CD4-positive, alpha-beta T cell (primary cell): ENCODE measurements around the gene PTDSS2. TPM values are rescaled to one million over a fixed set of nuclear protein-coding genes. Genes with fewer than 3 reads are reported as not detected.
"Not testable (repeated sequence)": the region's sequence is repeated elsewhere in the genome, so short reads cannot be mapped to it uniquely, and the experiment has no call there.

Experiments
- ATAC-seq: fragments of 200-7000 bp; cut with Tn5 transposase; one replicate; pipeline ENCODE4 v1.10.0; 2022; ENCODE audit warnings: mild to moderate bottlenecking; ENCODE audit not compliant: poor library complexity
- CTCF ChIA-PET: fragments of 350-600 bp; sonication (Branson Sonifier 250); formaldehyde crosslinking; loops from one replicate; lab custom pipeline; 2021; ENCODE audit warnings: antibody characterized with exemption, inconsistent platforms; lab: Charles Lee
- POLR2A ChIA-PET: fragments of 350-600 bp; sonication (Branson Sonifier 250); formaldehyde crosslinking; loops from one replicate; lab custom pipeline; 2021; ENCODE audit warnings: antibody characterized with exemption, inconsistent platforms; lab: Charles Lee
- DNase-seq, 14 experiments: peaks; one replicate each; pipeline ENCODE4 v3.0.0-alpha.2; 2013 to 2020; ENCODE audit warnings: mixed read lengths in 2 of 14
- H3K27ac ChIP-seq, 2 donors: one replicate each; pipeline versions ENCODE4 v1.5.1 to v1.7.0; 2013; ENCODE audit warnings: low read length in 2 of 2, low read depth in 1 of 2, mild to moderate bottlenecking in 1 of 2
- H3K27me3 ChIP-seq, 2 experiments: 1 replicate in 1 of 2; 2 replicates in 1 of 2; pipeline versions ENCODE4 v1.6.1 to v1.7.0; 2013; ENCODE audit warnings: low read length in 2 of 2, control low read depth in 1 of 2, mild to moderate bottlenecking in 1 of 2, moderate library complexity in 1 of 2; ENCODE audit not compliant: insufficient read depth in 2 of 2, control insufficient read depth in 1 of 2
- H3K36me3 ChIP-seq: one replicate; pipeline ENCODE4 v1.6.1; 2013; ENCODE audit warnings: low read length, control low read depth; ENCODE audit not compliant: insufficient read depth
- H3K4me1 ChIP-seq: one replicate; pipeline ENCODE4 v1.6.1; 2013; ENCODE audit warnings: low read length, control low read depth; ENCODE audit not compliant: insufficient read depth
- H3K4me3 ChIP-seq: one replicate; pipeline ENCODE4 v1.5.1; 2013; ENCODE audit warnings: mild to moderate bottlenecking, low read length, moderate library complexity
- H3K9me3 ChIP-seq, 2 experiments: 1 replicate in 1 of 2; 2 replicates in 1 of 2; pipeline versions ENCODE4 v1.6.1 to v1.7.0; 2013; ENCODE audit warnings: low read length in 2 of 2, mild to moderate bottlenecking in 2 of 2, control low read depth in 1 of 2, moderate library complexity in 1 of 2; ENCODE audit not compliant: control insufficient read depth in 1 of 2, insufficient read depth in 1 of 2
- H3K27ac Mint-ChIP-seq: one replicate; pipeline ENCODE4 v1.8.0; 2020; ENCODE audit warnings: mixed read lengths
- H3K27me3 Mint-ChIP-seq: one replicate; pipeline ENCODE4 v1.8.0; 2021; ENCODE audit warnings: mixed read lengths
- H3K36me3 Mint-ChIP-seq: one replicate; pipeline ENCODE4 v1.8.0; 2021; ENCODE audit warnings: low read depth, mixed read lengths
- H3K4me1 Mint-ChIP-seq: one replicate; pipeline ENCODE4 v1.8.0; 2021; ENCODE audit warnings: low read depth, mixed read lengths
- H3K4me3 Mint-ChIP-seq: one replicate; pipeline ENCODE4 v1.8.0; 2020; ENCODE audit warnings: mild to moderate bottlenecking, mixed read lengths
- H3K9me3 Mint-ChIP-seq: one replicate; pipeline ENCODE4 v1.8.0; 2020; ENCODE audit warnings: mixed read lengths
- CTCF ChIP-seq: fragments of 200-600 bp; IDR thresholded peaks from one replicate; pipeline ENCODE4 v1.8.0; 2022; ENCODE audit warnings: antibody characterized with exemption, mild to moderate bottlenecking
- intact Hi-C, 2 experiments: fragments of 100-400 bp; cut with DNase I in 1 of 2; cut with micrococcal nuclease in 1 of 2; formaldehyde crosslinking; loops; one replicate each; pipeline versions ENCODE4 v1.15.1 to v1.9.0; 2023 to 2025; cut with DNase I, micrococcal nuclease
- total RNA-seq, 174 experiments: library from RNA in 2 of 174; stranded (reverse) in 2 of 174; gene quantifications; one replicate each; pipeline ENCODE4 v1.2.3 and lab custom pipeline; 2021 to 2026

PTDSS2 gene
- total RNA-seq, 2 experiments from 2014 or later = 15.2 to 18.4 TPM

GRCh38 chr11:468036-468435 is 18.0 kb downstream of the PTDSS2 start:
- DNase-seq = no peak
- no peaks in the 10 kb centered on the region for H3K27me3 ChIP-seq
- H3K27ac ChIP-seq = no peak overlapping the region
- no peaks in the 10 kb centered on the region for H3K4me1 ChIP-seq
- CTCF ChIA-PET = no interaction called here
- H3K9me3 Mint-ChIP-seq = no peaks in the 10 kb centered on the region
- H3K9me3 ChIP-seq = no peaks in the 10 kb centered on the region
- H3K4me3 ChIP-seq = no peak overlapping the region
- POLR2A ChIA-PET = no interaction called here
- no peak overlapping the region for H3K4me3 Mint-ChIP-seq
- no peaks in the 10 kb centered on the region for H3K36me3 ChIP-seq
- ATAC-seq = no peak
- TF ChIP-seq CTCF = no peak
- H3K36me3 Mint-ChIP-seq = no peaks in the 10 kb centered on the region
- H3K27me3 Mint-ChIP-seq = no peaks in the 10 kb centered on the region
- no peak overlapping the region for H3K27ac Mint-ChIP-seq
- H3K4me1 Mint-ChIP-seq = no peaks in the 10 kb centered on the region
- intact Hi-C loops = no loop called here

- CTCF ChIA-PET = no interaction called here
- Histone ChIP-seq H3K4me3 (no peak overlapping the region), H3K9me3 (no peaks in the 10 kb centered on the region), H3K27me3 (no peaks in the 10 kb centered on the region), H3K36me3 (no peaks in the 10 kb centered on the region), H3K27ac (no peak overlapping the region), H3K4me1 (no peaks in the 10 kb centered on the region)
- no peak for DNase-seq
- Mint-ChIP-seq H3K4me3 (no peak overlapping the region), H3K27ac (no peak overlapping the region), H3K4me1 (no peaks in the 10 kb centered on the region), H3K36me3 (no peaks in the 10 kb centered on the region), H3K27me3 (no peaks in the 10 kb centered on the region), H3K9me3 (no peaks in the 10 kb centered on the region)
- POLR2A ChIA-PET = no interaction called here
- intact Hi-C loops = no loop called here
- ATAC-seq = no peak
- no peak for TF ChIP-seq CTCF
These were observed 18.4 kb downstream of the PTDSS2 start for GRCh38 chr11:468493-468892.

- ATAC-seq, H3K9me3 Mint-ChIP-seq, DNase-seq, H3K27ac ChIP-seq, intact Hi-C loops, H3K36me3 ChIP-seq, H3K27me3 ChIP-seq, CTCF ChIA-PET, H3K27ac Mint-ChIP-seq, POLR2A ChIA-PET, H3K4me1 Mint-ChIP-seq, H3K9me3 ChIP-seq, H3K27me3 Mint-ChIP-seq, H3K4me3 ChIP-seq, H3K36me3 Mint-ChIP-seq, H3K4me3 Mint-ChIP-seq, H3K4me1 ChIP-seq: not testable (repeated sequence)
These were observed 19.1 kb downstream of the PTDSS2 start for GRCh38 chr11:469026-469683.
